H1 (cell line): Measurements from ENCODE around the gene DCP1B. TPM values are rescaled to one million over a fixed set of nuclear protein-coding genes. Genes with fewer than 3 reads are reported as not detected.
A peak's percentile ranks its signal among the peaks of the same experiment; 100 is the strongest.

Experiments used
- CTCF ChIA-PET: fragments of 300-600 bp; sonication (Branson Sonifier 250); formaldehyde crosslinking; loops from one replicate; lab custom pipeline; 2021; ENCODE audit not compliant: partially characterized antibody; lab: Charles Lee
- POLR2A ChIA-PET: fragments of 300-600 bp; sonication (Branson Sonifier 250); formaldehyde crosslinking; loops from one replicate; lab custom pipeline; 2021; ENCODE audit warnings: inconsistent platforms; ENCODE audit not compliant: partially characterized antibody; lab: Charles Lee
- DNase-seq, 2 experiments: peaks; one replicate each; pipeline versions ENCODE4 v3.0.0 to v3.0.0-alpha.2; 2010 to 2022; ENCODE audit warnings: low spot score in 2 of 2, low read depth in 1 of 2, mixed read lengths in 1 of 2
- FAIRE-seq: peaks from 2 replicates; lab custom pipeline; 2011; peaks lifted over from hg19 to GRCh38; lab: Jason Lieb, UNC
- H2AFZ ChIP-seq: 2 replicates; pipeline ENCODE4 v1.8.1; 2012; ENCODE audit warnings: low read length, inconsistent platforms
- H2AK5ac ChIP-seq: 2 replicates; pipeline ENCODE4 v1.6.1; 2013; ENCODE audit warnings: low read depth, low read length
- H2BK120ac ChIP-seq: replicated peaks from 2 replicates; pipeline ENCODE3; 2013; ENCODE audit warnings: low read depth, low read length, inconsistent platforms
- H2BK12ac ChIP-seq: 2 replicates; pipeline ENCODE4 v1.6.1; 2013; ENCODE audit warnings: low read depth, low read length
- H2BK15ac ChIP-seq: 2 replicates; pipeline ENCODE4 v1.6.1; 2013; ENCODE audit warnings: low read length
- H2BK20ac ChIP-seq: 2 replicates; pipeline ENCODE4 v1.6.1; 2013; ENCODE audit warnings: low read length
- H2BK5ac ChIP-seq: 2 replicates; pipeline ENCODE4 v1.6.1; 2013; ENCODE audit warnings: low read depth, low read length
- H3K14ac ChIP-seq: 2 replicates; pipeline ENCODE4 v1.6.1; 2013; ENCODE audit warnings: inconsistent platforms; ENCODE audit not compliant: insufficient read length
- H3K18ac ChIP-seq: 2 replicates; pipeline ENCODE4 v1.6.1; 2013; ENCODE audit warnings: low read length; ENCODE audit errors: extremely low read depth
- H3K23ac ChIP-seq: 2 replicates; pipeline ENCODE4 v1.6.1; 2013; ENCODE audit warnings: inconsistent platforms; ENCODE audit not compliant: insufficient read length
- H3K23me2 ChIP-seq: 2 replicates; pipeline ENCODE4 v1.6.1; 2013; ENCODE audit warnings: low read depth, low read length
- H3K27ac ChIP-seq: 2 replicates; pipeline ENCODE4 v1.6.1; 2011; ENCODE audit warnings: low read depth, low read length, inconsistent platforms
- H3K27me3 ChIP-seq, 4 experiments: replicated peaks in 1 of 4; 1 replicate in 1 of 4; 2 replicates in 3 of 4; pipeline versions ENCODE4 v1.6.1 to v1.8.1; 2011 to 2013; ENCODE audit warnings: low read length in 3 of 4, mild to moderate bottlenecking in 3 of 4, inconsistent platforms in 2 of 4, mixed read lengths in 2 of 4, moderate library complexity in 1 of 4; ENCODE audit not compliant: control insufficient read depth in 3 of 4, insufficient read depth in 3 of 4; ENCODE audit errors: extremely low read depth in 1 of 4
- H3K36me3 ChIP-seq, 4 experiments: 2 replicates each; pipeline versions ENCODE4 v1.6.1 to v1.8.1; 2011 to 2013; ENCODE audit warnings: mild to moderate bottlenecking in 4 of 4, low read length in 3 of 4, moderate library complexity in 2 of 4, control low read depth in 1 of 4, inconsistent platforms in 1 of 4; ENCODE audit not compliant: insufficient read depth in 4 of 4, control insufficient read depth in 2 of 4
- H3K4ac ChIP-seq: replicated peaks from 2 replicates; pipeline ENCODE3; 2013; ENCODE audit warnings: low read length, low read depth, mixed read lengths, inconsistent platforms; ENCODE audit not compliant: insufficient read length
- H3K4me1 ChIP-seq, 4 experiments: replicated peaks in 1 of 4; 1 replicate in 1 of 4; 2 replicates in 3 of 4; pipeline versions ENCODE4 v1.6.1 to v1.8.1; 2011 to 2013; ENCODE audit warnings: low read length in 3 of 4, inconsistent platforms in 2 of 4, mixed read lengths in 1 of 4; ENCODE audit not compliant: insufficient read depth in 4 of 4, control insufficient read depth in 3 of 4
- H3K4me2 ChIP-seq, 2 experiments: 2 replicates each; pipeline versions ENCODE4 v1.6.1 to v1.8.1; 2011 to 2013; ENCODE audit warnings: low read depth in 2 of 2, low read length in 2 of 2, control low read depth in 1 of 2, inconsistent platforms in 1 of 2, mild to moderate bottlenecking in 1 of 2; ENCODE audit not compliant: insufficient read depth in 1 of 2
- H3K4me3 ChIP-seq, 4 experiments: fragments of 200-600, 300-600 bp in 1 of 4; sonication (generic), shearing (Covaris generic), sonication (Bioruptor Twin) in 1 of 4; 2 replicates each; pipeline versions ENCODE4 v1.5.1 to v1.8.1; 2011 to 2016; ENCODE audit warnings: low read length in 4 of 4, low read depth in 3 of 4, control low read depth in 2 of 4, inconsistent platforms in 2 of 4, mild to moderate bottlenecking in 2 of 4, mixed read lengths in 1 of 4, moderate library complexity in 1 of 4; ENCODE audit not compliant: insufficient read depth in 2 of 4; ENCODE audit errors: extremely low read depth in 1 of 4
- H3K56ac ChIP-seq: replicated peaks from 2 replicates; pipeline ENCODE3; 2013; ENCODE audit warnings: low read depth, mild to moderate bottlenecking, mixed read lengths, low read length, inconsistent platforms; ENCODE audit not compliant: insufficient read length
- H3K79me1 ChIP-seq: 2 replicates; pipeline ENCODE4 v1.6.1; 2013; ENCODE audit warnings: low read depth, low read length, control low read depth
- H3K79me2 ChIP-seq, 2 experiments: 2 replicates each; pipeline versions ENCODE4 v1.6.1 to v1.8.1; 2012 to 2013; ENCODE audit warnings: low read length in 2 of 2, mild to moderate bottlenecking in 2 of 2, inconsistent platforms in 1 of 2; ENCODE audit not compliant: insufficient read depth in 2 of 2, control insufficient read depth in 1 of 2
- H3K9ac ChIP-seq, 4 experiments: replicated peaks in 1 of 4; 1 replicate in 1 of 4; 2 replicates in 3 of 4; pipeline versions ENCODE4 v1.6.1 to v1.8.1; 2011 to 2013; ENCODE audit warnings: low read depth in 3 of 4, low read length in 3 of 4, control low read depth in 2 of 4, mild to moderate bottlenecking in 2 of 4, moderate library complexity in 2 of 4, inconsistent platforms in 1 of 4; ENCODE audit errors: extremely low read depth in 1 of 4
- H3K9me3 ChIP-seq, 2 experiments: 2 replicates each; pipeline versions ENCODE4 v1.6.1 to v1.8.1; 2012 to 2013; ENCODE audit warnings: mild to moderate bottlenecking in 2 of 2, moderate library complexity in 2 of 2, control low read depth in 1 of 2, inconsistent platforms in 1 of 2, low read depth in 1 of 2, low read length in 1 of 2, mixed read lengths in 1 of 2; ENCODE audit not compliant: insufficient read depth in 2 of 2
- H4K20me1 ChIP-seq, 2 experiments: replicated peaks in 1 of 2; 2 replicates each; pipeline versions ENCODE3 to v1.8.1; 2011 to 2013; ENCODE audit warnings: inconsistent platforms in 2 of 2, low read length in 2 of 2, mild to moderate bottlenecking in 1 of 2; ENCODE audit not compliant: insufficient read depth in 2 of 2, control insufficient read depth in 1 of 2
- H4K5ac ChIP-seq: 2 replicates; pipeline ENCODE4 v1.6.1; 2013; ENCODE audit warnings: low read length, low read depth, mixed read lengths, inconsistent platforms; ENCODE audit not compliant: insufficient read length
- H4K8ac ChIP-seq: 2 replicates; pipeline ENCODE4 v1.8.0; 2013; ENCODE audit warnings: mild to moderate bottlenecking, moderate library complexity, low read length, inconsistent platforms; ENCODE audit not compliant: insufficient read depth; ENCODE audit errors: extremely low read depth
- H4K91ac ChIP-seq: replicated peaks from 2 replicates; pipeline ENCODE3; 2013; ENCODE audit warnings: low read length, mixed read lengths, inconsistent platforms; ENCODE audit not compliant: insufficient read length
- CBX5 ChIP-seq: fragments of 300-800, 300-1000 bp; sonication (generic); IDR thresholded peaks from 2 replicates; pipeline ENCODE4 v1.7.1; 2016; ENCODE audit warnings: antibody characterized with exemption, low read length, low read depth
- CEBPB ChIP-seq: IDR thresholded peaks from 2 replicates; pipeline ENCODE4 v1.6.1; 2012; ENCODE audit warnings: low read depth, low read length
- CTBP2 ChIP-seq: IDR thresholded peaks from 2 replicates; pipeline ENCODE4 v1.7.0; 2011; ENCODE audit warnings: borderline replicate concordance, mild to moderate bottlenecking, moderate library complexity, mixed read lengths, low read length; ENCODE audit not compliant: insufficient read depth, insufficient read length
- EZH2 ChIP-seq: fragments of 200-600 bp; sonication (generic); IDR thresholded peaks from 2 replicates; pipeline ENCODE4 v1.7.1; 2012; ENCODE audit warnings: low read depth, mild to moderate bottlenecking, moderate library complexity, low read length, inconsistent platforms; ENCODE audit not compliant: severe bottlenecking
- JUND ChIP-seq: IDR thresholded peaks from 2 replicates; pipeline ENCODE4 v1.6.1; 2011; ENCODE audit warnings: mild to moderate bottlenecking, improper control_type of control experiment, low read length
- KDM4A ChIP-seq: IDR thresholded peaks from one replicate; pipeline ENCODE4 v1.7.1; 2012; ENCODE audit warnings: low read depth, mild to moderate bottlenecking, moderate library complexity, low read length, inconsistent platforms; ENCODE audit not compliant: severe bottlenecking
- KDM5A ChIP-seq: fragments of 200-600 bp; IDR thresholded peaks from 2 replicates; pipeline ENCODE4 v1.7.1; 2012; ENCODE audit warnings: mild to moderate bottlenecking, low read length, inconsistent platforms, mixed read lengths
- SIRT6 ChIP-seq: IDR thresholded peaks from one replicate; pipeline ENCODE4 v1.7.1; 2012; ENCODE audit warnings: low read length, inconsistent platforms
- SP1 ChIP-seq: IDR thresholded peaks from 2 replicates; pipeline ENCODE4 v1.6.1; 2011; ENCODE audit warnings: low read depth, low read length
- SUZ12 ChIP-seq: fragments of 200-600 bp; sonication (generic); IDR thresholded peaks from 2 replicates; pipeline ENCODE4 v1.6.1; 2012; ENCODE audit warnings: mild to moderate bottlenecking, inconsistent platforms, low read length, moderate library complexity, mixed read lengths
- TAF1 ChIP-seq: IDR thresholded peaks from 2 replicates; pipeline ENCODE4 v1.6.1; 2011; ENCODE audit warnings: mild to moderate bottlenecking, low read depth, low read length
- TEAD4 ChIP-seq: IDR thresholded peaks from 2 replicates; pipeline ENCODE4 v1.6.1; 2012; ENCODE audit warnings: low read depth, low read length, inconsistent platforms, mixed read lengths
- ZNF274 ChIP-seq: IDR thresholded peaks from 2 replicates; pipeline ENCODE4 v1.7.0; 2012; ENCODE audit warnings: low read length, borderline replicate concordance; ENCODE audit errors: extremely low read depth
- WGBS, 2 experiments: shearing (Covaris generic) in 1 of 2; methylation state at CpG; one replicate each; pipeline versions ENCODE4 v1.1.6 to v1.1.7; 2013 to 2015; ENCODE audit warnings: low lambda C conversion rate in 2 of 2, mixed read lengths in 2 of 2, inconsistent platforms in 1 of 2, low coverage in 1 of 2, missing lambda C conversion rate in 1 of 2; ENCODE audit not compliant: insufficient replicate concordance in 2 of 2, insufficient coverage in 1 of 2, insufficient read length in 1 of 2; ENCODE audit errors: extremely low coverage in 1 of 2, missing lambda C conversion rate in 1 of 2; 5-methylcytosine and 5-hydroxymethylcytosine counted together
- polyA plus RNA-seq, 7 experiments: library from polyadenylated mRNA; depleted of rRNA in 3 of 7; stranded (reverse) in 5 of 7; unstranded in 2 of 7; fragments of >200 nt in 5 of 7; fragments of 200-250 nt in 2 of 7; gene quantifications; 1 replicate in 5 of 7; 2 replicates in 1 of 7; 4 replicates in 1 of 7; pipeline versions ENCODE4 v1.2.1 to v1.2.3, GENCODE V29; 2011 to 2013; ENCODE audit warnings: missing spikeins in 2 of 7, mixed read lengths in 2 of 7
- total RNA-seq: library from RNA; stranded (reverse); fragmentation: NEBNext Ultra II Directional; extraction: Animal tissue kit (Norgen Biotek cat#: 25700); gene quantifications from 2 replicates; pipeline ENCODE4 v1.2.1, GENCODE V29; 2021

Gene DCP1B
- total and polyA plus RNA-seq, 2 of the 8 experiments (the other 6 are each of a cell fraction or from before 2014, with no cell fraction given) = 14.8 to 29.0 TPM

DNA sequence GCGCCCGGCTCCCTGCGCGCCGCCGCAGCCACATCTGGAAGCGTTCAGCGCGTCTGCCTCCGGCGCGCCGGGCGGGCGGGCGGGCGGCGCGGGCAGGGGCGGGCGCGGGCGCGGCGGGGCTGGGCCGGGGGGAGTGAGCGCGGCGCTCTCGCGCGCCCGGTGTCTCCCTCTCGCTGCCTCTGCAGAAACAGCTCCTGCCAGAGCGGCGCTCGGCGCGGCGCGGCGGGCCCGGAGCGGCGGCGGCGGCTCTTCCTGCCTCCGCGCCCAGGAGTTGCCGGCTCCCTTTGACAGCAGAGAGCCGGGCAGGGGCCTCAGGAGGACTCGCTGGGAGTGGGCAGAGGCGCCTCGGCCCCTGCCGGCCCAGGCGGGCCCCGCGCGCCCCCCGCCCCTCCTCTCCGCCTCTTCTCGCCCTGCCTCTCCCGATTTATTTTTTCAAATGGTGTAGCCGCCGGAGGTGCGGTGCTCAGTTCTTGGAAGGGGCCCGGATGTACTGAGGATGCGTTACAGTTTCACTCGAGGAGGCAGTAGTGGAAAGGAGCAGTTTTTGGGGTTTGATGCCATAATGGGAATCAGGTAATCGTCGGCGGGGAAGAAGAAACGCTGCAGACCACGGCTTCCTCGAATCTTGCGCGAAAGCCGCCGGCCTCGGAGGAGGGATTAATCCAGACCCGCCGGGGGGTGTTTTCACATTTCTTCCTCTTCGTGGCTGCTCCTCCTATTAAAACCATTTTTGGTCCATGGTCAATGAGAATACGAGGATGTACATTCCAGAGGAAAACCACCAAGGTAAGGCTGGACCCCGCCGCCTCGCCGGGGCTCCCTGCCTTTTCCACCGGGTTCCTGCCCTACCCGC, 48.8 kb upstream of the DCP1B start, which contains the start of gene CACNA1C:
Gene CACNA1C, plus strand, starts transcription at position 162 of the 853 bp plus-strand sequence. Its CDS starts 576 bp downstream, at position 738.
- peaks cover 6 to 13% (median 7%) of the 10 kb centered on the region in 4 experiments for H3K4me1 ChIP-seq
- no peak within 1 kb of the TSS for H3K23ac ChIP-seq
- DNase-seq (peak in 1 of 2 experiments; percentile 72), FAIRE-seq (no peak)
- H3K18ac ChIP-seq = no peak within 1 kb of the TSS
- H2BK20ac ChIP-seq = no peak within 1 kb of the TSS
- no peak within 1 kb of the TSS for H2BK12ac ChIP-seq
- peaks cover 2% of the 10 kb centered on the region; the same call in 1 of the 2 replicates for H3K79me1 ChIP-seq
- H2BK15ac ChIP-seq = no peak within 1 kb of the TSS
- peak within 1 kb of the TSS; percentile 62 to 90 for H3K4me2 ChIP-seq
- no peak within 1 kb of the TSS for H3K14ac ChIP-seq
- H3K56ac ChIP-seq = no peak within 1 kb of the TSS
- 6% methylated on average over 13 of the region's 90 CpGs; no CpG with 5 or more reads in 1 of the 2 experiments for WGBS, 2 experiments
- no peak within 1 kb of the TSS for H2BK120ac ChIP-seq
- no peak within 1 kb of the TSS for H3K27ac ChIP-seq
- no peak within 1 kb of the TSS for H4K91ac ChIP-seq
- peaks cover 11% of the 10 kb centered on the region; the same call in 1 of the 2 replicates for H3K23me2 ChIP-seq
- H4K20me1 ChIP-seq = peaks cover 0 to 2% of the 10 kb centered on the region in 2 experiments
- no peak within 1 kb of the TSS for H2AK5ac ChIP-seq
- H4K8ac ChIP-seq = peak within 1 kb of the TSS; percentile 28
- peak within 1 kb of the TSS; percentile 24 to 85 (median 74) for H3K4me3 ChIP-seq
- CTCF ChIA-PET = interaction anchor here (16.3 kb wide), 1 partner anchor 234 kb away, joined by 252 read pairs; no protein-coding TSS in a partner anchor
- H3K9me3 ChIP-seq = no peaks in the 10 kb centered on the region
- POLR2A ChIA-PET = no interaction called here
- H2AFZ ChIP-seq = peak within 1 kb of the TSS; percentile 89; the same call in 1 of the 2 replicates
- H3K27me3 ChIP-seq = peaks cover 17 to 51% (median 40%) of the 10 kb centered on the region in 4 experiments
- no peak within 1 kb of the TSS for H3K4ac ChIP-seq
- no peaks in the 10 kb centered on the region for H3K36me3 ChIP-seq
- no peak within 1 kb of the TSS for H2BK5ac ChIP-seq
- H4K5ac ChIP-seq = no peak within 1 kb of the TSS
- peak within 1 kb of the TSS in 1 of 4 experiments; percentile 46; a peak in 1 of 7 replicates for H3K9ac ChIP-seq
- H3K79me2 ChIP-seq = no peaks in the 10 kb centered on the region
- TF ChIP-seq TEAD4 (no peak), SUZ12 (peak; percentile 5), TAF1 (no peak), KDM5A (no peak), CTBP2 (no peak), SIRT6 (no peak), CEBPB (no peak), ZNF274 (no peak), KDM4A (peak; percentile 84), SP1 (no peak), JUND (no peak), CBX5 (no peak), EZH2 (peak; percentile 38)
